Psoas muscle (tissue), 8 donors: ENCODE measurements around the gene FEV. TPM values are rescaled to one million over a fixed set of nuclear protein-coding genes. Genes with fewer than 3 reads are reported as not detected.

Experiments used
- ATAC-seq, 4 donors: fragments of 200-7000 bp; cut with Tn5 transposase; one replicate each; pipeline ENCODE4 v1.9.1; 2020; ENCODE audit warnings: moderate library complexity in 3 of 4, mild to moderate bottlenecking in 2 of 4
- DNase-seq, 2 donors: peaks; one replicate each; pipeline ENCODE4 v3.0.0-alpha.2; 2020
- H3K27ac ChIP-seq: fragments of 200-600 bp; one replicate; pipeline ENCODE4 v1.8.0; 2022
- H3K27me3 ChIP-seq, 3 donors: fragments of 200-600 bp in 1 of 3; one replicate each; pipeline versions ENCODE4 v1.6.1 to v1.8.0; 2013 to 2022; ENCODE audit warnings: low read length in 2 of 3, mild to moderate bottlenecking in 2 of 3, moderate library complexity in 1 of 3; ENCODE audit not compliant: insufficient read depth in 3 of 3
- H3K36me3 ChIP-seq, 2 donors: fragments of 200-600 bp in 1 of 2; one replicate each; pipeline versions ENCODE4 v1.6.1 to v1.8.0; 2013 to 2022; ENCODE audit warnings: low read depth in 1 of 2, mild to moderate bottlenecking in 1 of 2, moderate library complexity in 1 of 2; ENCODE audit not compliant: insufficient read depth in 1 of 2
- H3K4me1 ChIP-seq: fragments of 200-600 bp; one replicate; pipeline ENCODE4 v1.8.0; 2022
- H3K4me3 ChIP-seq: fragments of 200-600 bp; one replicate; pipeline ENCODE4 v1.8.0; 2022; ENCODE audit warnings: mild to moderate bottlenecking
- H3K9me3 ChIP-seq: fragments of 200-600 bp; one replicate; pipeline ENCODE4 v1.8.0; 2022
- CTCF ChIP-seq: fragments of 200-600 bp; IDR thresholded peaks from one replicate; pipeline ENCODE4 v1.8.0; 2022; ENCODE audit warnings: antibody characterized with exemption
- WGBS, 3 donors: extraction: QIAGEN DNeasy Blood & Tissue Kit; methylation state at CpG; one replicate each; pipeline versions ENCODE4 v1.1.6 to v1.1.7; 2013; 5-methylcytosine and 5-hydroxymethylcytosine counted together
- intact Hi-C, 2 donors: fragments of 100-400 bp; cut with DNase I; formaldehyde crosslinking; loops; one replicate each; pipeline versions ENCODE4 v1.11.0 to v1.14.2; 2022
- long read RNA-seq, 2 donors: library from polyadenylated mRNA; unstranded; transcript quantifications; one replicate each; pipeline ENCODE4 v2.0.0, GENCODE V29; 2021
- polyA plus RNA-seq, 3 donors: library from polyadenylated mRNA; stranded (reverse); fragments of 200-250 nt; gene quantifications; one replicate each; pipeline ENCODE4 v1.2.3, GENCODE V29; 2013
- total RNA-seq, 4 donors: library from RNA; stranded (reverse); fragmentation: NEBNext Ultra II Directional in 2 of 4; extraction: Animal tissue kit (Norgen Biotek cat#: 25700) in 2 of 4; gene quantifications; one replicate each; pipeline versions ENCODE4 v1.2.1 to v1.2.4, GENCODE V29; 2021 to 2023
- donor health status: healthy with polysubstance abuse.
- donor health status: DM: no; HTN: no; CAD: no; lungs with moderate emphysema.
- donor health status: Bipolar disorder and iron deficiency.
- donor health status: healthy.
- donor health status: DM: yes; HTN: yes; CAD: no.
- donor health status: DM: no; HTN: no; CAD: no.
- donor health status: DM: no; HTN: no; CAD: no.
- donor health status: DM: yes; HTN: yes; CAD: no.

The FEV gene
- not detected for total RNA-seq
- polyA plus RNA-seq: not detected
- long read RNA-seq, donor 1: 0 reads
- long read RNA-seq, donor 2: 0 reads

GRCh38 chr2:218985021-218985324 lies at the start of gene FEV:
Gene FEV, minus strand, starts transcription at chr2:218985184. Its CDS starts 109 bp downstream, at chr2:218985075.
- Histone ChIP-seq H3K27me3 (peaks cover 0 to 98% (median 44%) of the 10 kb centered on the region in 3 donors), H3K4me1 (peaks cover 15% of the 10 kb centered on the region), H3K27ac (no peak within 1 kb of the TSS), H3K4me3 (peak within 1 kb of the TSS; percentile 46), H3K36me3 (no peaks in the 10 kb centered on the region), H3K9me3 (no peaks in the 10 kb centered on the region)
- no peak for TF ChIP-seq CTCF
- ATAC-seq (no peak), DNase-seq (no peak)
- intact Hi-C loops: no loop called here
- WGBS, 3 donors: 0 to 2% (median 0%) methylated on average over 14 to 32 of the region's 32 CpGs

GRCh38 chr2:219032051-219032745 lies 47.2 kb upstream of the FEV start:
- Histone ChIP-seq H3K4me1 (no peaks in the 10 kb centered on the region), H3K9me3 (no peaks in the 10 kb centered on the region), H3K27me3 (peaks cover 0 to 45% (median 0%) of the 10 kb centered on the region in 3 donors), H3K36me3 (no peaks in the 10 kb centered on the region), H3K27ac (no peak overlapping the region), H3K4me3 (no peak overlapping the region)
- 75 to 81% (median 76%) methylated on average over 23 of the region's 23 CpGs for WGBS, 3 donors
- no peak for DNase-seq
- intact Hi-C loops: no loop called here
- ATAC-seq: no peak
- no peak for TF ChIP-seq CTCF

GRCh38 chr2:219031005-219031738 lies 46.2 kb upstream of the FEV start:
- no peak overlapping the region for H3K27ac ChIP-seq
- DNase-seq: no peak
- no peaks in the 10 kb centered on the region for H3K36me3 ChIP-seq
- intact Hi-C loops: no loop called here
- 63 to 72% (median 70%) methylated on average over 20 to 21 of the region's 21 CpGs for WGBS, 3 donors
- H3K4me3 ChIP-seq: no peak overlapping the region
- no peak for TF ChIP-seq CTCF
- H3K4me1 ChIP-seq: no peaks in the 10 kb centered on the region
- peaks cover 0 to 40% (median 0%) of the 10 kb centered on the region in 3 donors for H3K27me3 ChIP-seq
- no peaks in the 10 kb centered on the region for H3K9me3 ChIP-seq
- ATAC-seq: no peak

- intact Hi-C loops: no loop called here
- DNase-seq (no peak), ATAC-seq (peak in 2 of 4 donors; percentile 11 to 17)
- Histone ChIP-seq H3K36me3 (no peaks in the 10 kb centered on the region), H3K4me1 (no peaks in the 10 kb centered on the region), H3K27ac (no peak overlapping the region), H3K27me3 (peaks cover 0 to 40% (median 0%) of the 10 kb centered on the region in 3 donors), H3K9me3 (no peaks in the 10 kb centered on the region), H3K4me3 (no peak overlapping the region)
- 54 to 64% (median 60%) methylated on average over 16 of the region's 16 CpGs for WGBS, 3 donors
- no peak for TF ChIP-seq CTCF
Observed at GRCh38 chr2:219030177-219030940, 45.4 kb upstream of the FEV start.
